IMR-90 (cell line): Measurements from ENCODE around the gene TSC22D3.

Experiments
- BHLHE40 ChIP-seq: fragments of 150-350 bp; IDR thresholded peaks from 2 replicates; pipeline ENCODE4 v1.6.1; 2016; ENCODE audit warnings: mild to moderate bottlenecking, low read depth, low read length
- CEBPB ChIP-seq: IDR thresholded peaks from 2 replicates; pipeline ENCODE4 v1.6.1; 2012; ENCODE audit warnings: low read depth, low read length, improper control_type of control experiment
- FOS ChIP-seq: fragments of 150-350 bp; IDR thresholded peaks from 2 replicates; pipeline ENCODE4 v1.6.1; 2016; ENCODE audit warnings: low read depth, low read length
- MAFK ChIP-seq: IDR thresholded peaks from 2 replicates; pipeline ENCODE4 v1.6.1; 2012; ENCODE audit warnings: low read depth, low read length, improper control_type of control experiment
- MAZ ChIP-seq: IDR thresholded peaks from 2 replicates; pipeline ENCODE4 v1.6.1; 2012; ENCODE audit warnings: low read depth, mild to moderate bottlenecking, low read length, improper control_type of control experiment, moderate library complexity, borderline replicate concordance
- MXI1 ChIP-seq: IDR thresholded peaks from 2 replicates; pipeline ENCODE4 v1.6.1; 2012; ENCODE audit warnings: low read depth, mild to moderate bottlenecking, low read length, moderate library complexity, borderline replicate concordance
- NFE2L2 ChIP-seq: fragments of 150-350 bp; IDR thresholded peaks from 2 replicates; pipeline ENCODE4 v1.6.1; 2016; ENCODE audit warnings: low read depth, mild to moderate bottlenecking, low read length
- POLR2A ChIP-seq: IDR thresholded peaks from 2 replicates; pipeline ENCODE4 v1.6.1; 2012; ENCODE audit warnings: mild to moderate bottlenecking, low read depth, low read length
- RCOR1 ChIP-seq: IDR thresholded peaks from 2 replicates; pipeline ENCODE4 v1.6.1; 2012; ENCODE audit warnings: mild to moderate bottlenecking, low read length, improper control_type of control experiment; ENCODE audit not compliant: insufficient replicate concordance
- RFX5 ChIP-seq: IDR thresholded peaks from 2 replicates; pipeline ENCODE4 v1.8.0; 2012; ENCODE audit warnings: low read depth, mild to moderate bottlenecking, low read length, moderate library complexity
- SMC3 ChIP-seq: fragments of 150-350 bp; IDR thresholded peaks from 2 replicates; pipeline ENCODE4 v1.6.1; 2016; ENCODE audit warnings: low read depth, mild to moderate bottlenecking, antibody characterized with exemption, low read length, moderate library complexity
- TF ChIP-seq, protein P1 (sequence below): conservative IDR thresholded peaks from 2 replicates; pipeline ENCODE4 v1.5.1; 2012; ENCODE audit warnings: mild to moderate bottlenecking, low read depth, low read length, improper control_type of control experiment
- TF ChIP-seq, protein P2 (sequence below): fragments of 150-350 bp; IDR thresholded peaks from 2 replicates; pipeline ENCODE4 v1.6.1; 2017; ENCODE audit warnings: mild to moderate bottlenecking, antibody characterized with exemption, low read length, low read depth
- TF ChIP-seq, protein P3 (sequence below): fragments of 150-350 bp; IDR thresholded peaks from 2 replicates; pipeline ENCODE4 v1.6.1; 2016; ENCODE audit warnings: low read depth, mild to moderate bottlenecking, low read length, moderate library complexity, borderline replicate concordance

DNA sequence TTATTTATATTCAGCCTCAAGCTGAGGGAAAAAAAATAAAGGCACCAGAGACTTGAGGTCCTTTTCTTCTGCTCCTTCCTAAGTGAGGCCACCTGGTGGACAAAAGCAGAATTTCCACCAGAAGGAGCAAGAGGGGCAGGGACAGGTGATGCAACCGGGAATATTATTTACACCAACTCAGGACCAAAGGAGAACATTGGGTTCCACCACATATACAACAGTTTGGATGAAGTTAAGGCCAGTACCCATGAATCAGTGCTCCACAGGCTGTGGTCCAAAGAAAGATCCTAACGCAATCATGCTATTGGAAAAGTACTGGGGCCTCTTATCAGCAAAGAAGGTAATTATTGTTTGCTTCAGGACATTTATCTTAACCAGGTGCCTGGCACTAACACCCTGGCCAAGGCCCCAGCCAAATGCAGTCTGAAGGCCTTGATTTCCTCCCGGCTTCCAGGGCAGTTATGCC is 57.4 kb downstream of the TSC22D3 start:
- TF ChIP-seq POLR2A (no peak), RCOR1 (no peak), CEBPB (peak; percentile 91), RFX5 (no peak), MAFK (no peak), BHLHE40 (no peak), FOS (no peak), SMC3 (peak; percentile 86), NFE2L2 (no peak), MAZ (0 out of 2 replicates have a peak, but pooled peaks have one; percentile 28), MXI1 (no peak)
- TF ChIP-seq, protein P1, sequence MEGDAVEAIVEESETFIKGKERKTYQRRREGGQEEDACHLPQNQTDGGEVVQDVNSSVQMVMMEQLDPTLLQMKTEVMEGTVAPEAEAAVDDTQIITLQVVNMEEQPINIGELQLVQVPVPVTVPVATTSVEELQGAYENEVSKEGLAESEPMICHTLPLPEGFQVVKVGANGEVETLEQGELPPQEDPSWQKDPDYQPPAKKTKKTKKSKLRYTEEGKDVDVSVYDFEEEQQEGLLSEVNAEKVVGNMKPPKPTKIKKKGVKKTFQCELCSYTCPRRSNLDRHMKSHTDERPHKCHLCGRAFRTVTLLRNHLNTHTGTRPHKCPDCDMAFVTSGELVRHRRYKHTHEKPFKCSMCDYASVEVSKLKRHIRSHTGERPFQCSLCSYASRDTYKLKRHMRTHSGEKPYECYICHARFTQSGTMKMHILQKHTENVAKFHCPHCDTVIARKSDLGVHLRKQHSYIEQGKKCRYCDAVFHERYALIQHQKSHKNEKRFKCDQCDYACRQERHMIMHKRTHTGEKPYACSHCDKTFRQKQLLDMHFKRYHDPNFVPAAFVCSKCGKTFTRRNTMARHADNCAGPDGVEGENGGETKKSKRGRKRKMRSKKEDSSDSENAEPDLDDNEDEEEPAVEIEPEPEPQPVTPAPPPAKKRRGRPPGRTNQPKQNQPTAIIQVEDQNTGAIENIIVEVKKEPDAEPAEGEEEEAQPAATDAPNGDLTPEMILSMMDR = peak; percentile 82
- TF ChIP-seq, protein P2, sequence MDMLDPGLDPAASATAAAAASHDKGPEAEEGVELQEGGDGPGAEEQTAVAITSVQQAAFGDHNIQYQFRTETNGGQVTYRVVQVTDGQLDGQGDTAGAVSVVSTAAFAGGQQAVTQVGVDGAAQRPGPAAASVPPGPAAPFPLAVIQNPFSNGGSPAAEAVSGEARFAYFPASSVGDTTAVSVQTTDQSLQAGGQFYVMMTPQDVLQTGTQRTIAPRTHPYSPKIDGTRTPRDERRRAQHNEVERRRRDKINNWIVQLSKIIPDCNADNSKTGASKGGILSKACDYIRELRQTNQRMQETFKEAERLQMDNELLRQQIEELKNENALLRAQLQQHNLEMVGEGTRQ = no peak
- TF ChIP-seq, protein P3, sequence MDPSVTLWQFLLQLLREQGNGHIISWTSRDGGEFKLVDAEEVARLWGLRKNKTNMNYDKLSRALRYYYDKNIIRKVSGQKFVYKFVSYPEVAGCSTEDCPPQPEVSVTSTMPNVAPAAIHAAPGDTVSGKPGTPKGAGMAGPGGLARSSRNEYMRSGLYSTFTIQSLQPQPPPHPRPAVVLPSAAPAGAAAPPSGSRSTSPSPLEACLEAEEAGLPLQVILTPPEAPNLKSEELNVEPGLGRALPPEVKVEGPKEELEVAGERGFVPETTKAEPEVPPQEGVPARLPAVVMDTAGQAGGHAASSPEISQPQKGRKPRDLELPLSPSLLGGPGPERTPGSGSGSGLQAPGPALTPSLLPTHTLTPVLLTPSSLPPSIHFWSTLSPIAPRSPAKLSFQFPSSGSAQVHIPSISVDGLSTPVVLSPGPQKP = no peak
